Esophagus muscularis mucosa (tissue), 4 donors: ENCODE results near the gene DTX3. TPM values are rescaled to one million over a fixed set of nuclear protein-coding genes. Genes with fewer than 3 reads are reported as not detected.
A peak's percentile ranks its signal among the peaks of the same experiment; 100 is the strongest.

Source experiments
- DNase-seq: peaks from one replicate; pipeline ENCODE4 v3.0.0-alpha.2; 2017; ENCODE audit errors: extremely low spot score
- H3K27ac ChIP-seq, 4 donors: fragments of 200-600 bp; sonication (generic); replicated peaks in 1 of 4; 1 replicate in 3 of 4; 2 replicates in 1 of 4; pipeline ENCODE4 v1.5.1; 2016 to 2019; ENCODE audit warnings: mild to moderate bottlenecking in 1 of 4
- H3K27me3 ChIP-seq, 4 donors: fragments of 200-600 bp; sonication (generic); one replicate each; pipeline versions ENCODE4 v1.5.1 to v1.6.0; 2016 to 2019
- H3K36me3 ChIP-seq, 4 donors: fragments of 200-600 bp; sonication (generic); one replicate each; pipeline ENCODE4 v1.5.1; 2016 to 2019
- H3K4me1 ChIP-seq, 4 donors: fragments of 200-600 bp; sonication (generic); one replicate each; pipeline ENCODE4 v1.5.1; 2016 to 2019
- H3K4me3 ChIP-seq, 4 donors: fragments of 200-600 bp; sonication (generic); 1 replicate in 2 of 4; 2 replicates in 2 of 4; pipeline ENCODE4 v1.5.1; 2016 to 2019; ENCODE audit warnings: mild to moderate bottlenecking in 4 of 4, moderate library complexity in 1 of 4
- H3K9me3 ChIP-seq, 4 donors: fragments of 200-600 bp; sonication (generic); 1 replicate in 3 of 4; 2 replicates in 1 of 4; pipeline ENCODE4 v1.5.1; 2016 to 2019
- EP300 ChIP-seq: sonication (generic); formaldehyde crosslinking; IDR thresholded peaks from one replicate; pipeline ENCODE4 v1.6.1; 2017; ENCODE audit warnings: antibody characterized with exemption
- POLR2A ChIP-seq: fragments of 450-650 bp; IDR thresholded peaks from one replicate; pipeline ENCODE4 v1.6.1; 2017; ENCODE audit warnings: antibody characterized with exemption, moderate library complexity, mild to moderate bottlenecking, low read depth
- POLR2AphosphoS5 ChIP-seq, 2 donors: sonication (generic); formaldehyde crosslinking; IDR thresholded peaks; one replicate each; pipeline ENCODE4 v1.6.1; 2017; ENCODE audit warnings: antibody characterized with exemption in 2 of 2
- WGBS: methylation state at CpG from one replicate; pipeline ENCODE4 v1.1.5; 2018; 5-methylcytosine and 5-hydroxymethylcytosine counted together
- intact Hi-C: fragments of 100-400 bp; cut with DNase I; formaldehyde crosslinking; loops from one replicate; pipeline ENCODE4 v1.15.1; 2023
- total RNA-seq, 4 donors: library from RNA; depleted of rRNA; stranded (reverse); fragments of >200 nt; gene quantifications; one replicate each; pipeline versions ENCODE4 v1.1.0 to v1.2.1, GENCODE V29; 2016
- TF ChIP-seq, protein P1 (sequence below), 3 experiments: fragments of 200-600 bp in 2 of 3; fragments of 450-650 bp in 1 of 3; sonication (generic) in 2 of 3; IDR thresholded peaks; one replicate each; pipeline ENCODE4 v1.5.1; 2017 to 2019; ENCODE audit warnings: antibody characterized with exemption in 3 of 3, mild to moderate bottlenecking in 2 of 3, moderate library complexity in 1 of 3

DTX3 gene
- total RNA-seq, 4 donors from 2014 or later = 39.0 to 68.6 (median 46.8) TPM

GRCh38 chr12:57620245-57620935 lies 15.8 kb downstream of the DTX3 start:
- 64% methylated on average over 4 of the region's 13 CpGs for WGBS
- Histone ChIP-seq H3K9me3 (no peaks in the 10 kb centered on the region), H3K4me1 (peaks cover 28 to 47% (median 34%) of the 10 kb centered on the region in 4 donors), H3K27me3 (peaks cover 0 to 31% (median 4%) of the 10 kb centered on the region in 4 donors), H3K4me3 (peak overlapping the region in 2 of 4 donors; percentile 48 to 50), H3K27ac (no peak overlapping the region), H3K36me3 (peaks cover 6 to 43% (median 19%) of the 10 kb centered on the region in 4 donors)
- no peak for TF ChIP-seq EP300
- TF ChIP-seq, protein P1, sequence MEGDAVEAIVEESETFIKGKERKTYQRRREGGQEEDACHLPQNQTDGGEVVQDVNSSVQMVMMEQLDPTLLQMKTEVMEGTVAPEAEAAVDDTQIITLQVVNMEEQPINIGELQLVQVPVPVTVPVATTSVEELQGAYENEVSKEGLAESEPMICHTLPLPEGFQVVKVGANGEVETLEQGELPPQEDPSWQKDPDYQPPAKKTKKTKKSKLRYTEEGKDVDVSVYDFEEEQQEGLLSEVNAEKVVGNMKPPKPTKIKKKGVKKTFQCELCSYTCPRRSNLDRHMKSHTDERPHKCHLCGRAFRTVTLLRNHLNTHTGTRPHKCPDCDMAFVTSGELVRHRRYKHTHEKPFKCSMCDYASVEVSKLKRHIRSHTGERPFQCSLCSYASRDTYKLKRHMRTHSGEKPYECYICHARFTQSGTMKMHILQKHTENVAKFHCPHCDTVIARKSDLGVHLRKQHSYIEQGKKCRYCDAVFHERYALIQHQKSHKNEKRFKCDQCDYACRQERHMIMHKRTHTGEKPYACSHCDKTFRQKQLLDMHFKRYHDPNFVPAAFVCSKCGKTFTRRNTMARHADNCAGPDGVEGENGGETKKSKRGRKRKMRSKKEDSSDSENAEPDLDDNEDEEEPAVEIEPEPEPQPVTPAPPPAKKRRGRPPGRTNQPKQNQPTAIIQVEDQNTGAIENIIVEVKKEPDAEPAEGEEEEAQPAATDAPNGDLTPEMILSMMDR (IDR thresholded peaks at IDR 0.05) = no peak
- TF ChIP-seq POLR2AphosphoS5 (IDR thresholded peaks at IDR 0.05) = no peak
- TF ChIP-seq POLR2A = no peak
- no peak for DNase-seq
- intact Hi-C loops = no loop called here

- DNase-seq = no peak
- peaks cover 0 to 38% (median 4%) of the 10 kb centered on the region in 4 donors for H3K27me3 ChIP-seq
- intact Hi-C loops = loop anchor here (1.0 kb wide), 1 partner anchor 38 kb away; no protein-coding TSS in a partner anchor
- H3K4me1 ChIP-seq = peaks cover 22 to 42% (median 29%) of the 10 kb centered on the region in 4 donors
- TF ChIP-seq POLR2AphosphoS5 (IDR thresholded peaks at IDR 0.05) = no peak
- no peak for TF ChIP-seq EP300
- TF ChIP-seq POLR2A = no peak
- TF ChIP-seq, protein P1 (IDR thresholded peaks at IDR 0.05) = no peak
- peaks cover 1 to 43% (median 18%) of the 10 kb centered on the region in 4 donors for H3K36me3 ChIP-seq
- no peak overlapping the region for H3K27ac ChIP-seq
- 33% methylated on average over 25 of the region's 42 CpGs for WGBS
- H3K9me3 ChIP-seq = no peaks in the 10 kb centered on the region
- H3K4me3 ChIP-seq = peak overlapping the region; percentile 43 to 59 (median 49)
These were observed 16.4 kb downstream of the DTX3 start for GRCh38 chr12:57620936-57621496.

DNA sequence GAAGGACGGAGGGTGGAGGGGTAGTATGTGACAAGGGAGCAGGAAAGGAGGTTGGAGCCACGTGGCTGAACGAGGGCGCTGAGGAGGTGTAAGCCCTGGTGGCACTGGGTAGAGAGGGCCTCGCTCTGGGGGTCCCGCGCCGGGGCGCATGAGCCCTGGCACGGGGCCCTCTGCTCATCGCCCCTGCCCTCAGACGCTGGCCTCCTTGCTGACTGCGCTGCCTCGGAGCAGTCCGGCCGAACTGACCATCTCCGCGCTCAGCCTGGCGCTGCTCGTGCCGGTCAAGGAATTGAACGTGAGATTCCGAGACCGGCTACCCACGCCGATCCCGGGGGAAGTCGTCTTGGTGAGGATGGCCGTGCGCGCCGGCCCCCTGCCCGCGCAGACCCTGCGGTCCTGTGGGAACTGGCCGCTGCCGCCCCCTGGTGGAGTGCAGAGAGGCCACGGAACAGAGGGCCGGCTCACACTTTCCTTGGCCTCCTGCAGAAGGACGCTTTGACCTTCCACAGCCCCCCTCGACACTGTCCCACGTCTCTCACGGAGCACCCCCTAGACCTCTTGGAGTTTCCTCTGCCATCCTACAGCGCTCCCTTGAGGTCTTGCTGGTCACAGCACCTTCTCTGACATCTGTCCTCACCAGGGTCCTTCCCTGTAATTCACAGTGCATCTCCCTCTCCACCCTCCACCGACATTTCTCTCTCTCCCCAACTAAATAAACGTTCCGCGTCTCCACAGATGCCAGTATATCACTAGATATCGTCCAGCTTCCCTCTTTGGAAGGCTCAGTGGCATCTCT lies 17.1 kb downstream of the DTX3 start:
- no peaks in the 10 kb centered on the region for H3K9me3 ChIP-seq
- peaks cover 0 to 43% (median 18%) of the 10 kb centered on the region in 4 donors for H3K36me3 ChIP-seq
- 3% methylated on average over 47 of the region's 49 CpGs for WGBS
- TF ChIP-seq EP300 = no peak
- TF ChIP-seq POLR2A = no peak
- TF ChIP-seq, protein P1 (IDR thresholded peaks at IDR 0.05) = peak; percentile 91 to 94 (median 93)
- peak; percentile 39 to 44 for TF ChIP-seq POLR2AphosphoS5 (IDR thresholded peaks at IDR 0.05)
- intact Hi-C loops = loop anchor here (1.0 kb wide), 1 partner anchor 38 kb away; no protein-coding TSS in a partner anchor
- peak overlapping the region; percentile 43 to 59 (median 49) for H3K4me3 ChIP-seq
- H3K4me1 ChIP-seq = peaks cover 20 to 42% (median 28%) of the 10 kb centered on the region in 4 donors
- no peak for DNase-seq
- H3K27ac ChIP-seq = no peak overlapping the region
- peaks cover 0 to 44% (median 4%) of the 10 kb centered on the region in 4 donors for H3K27me3 ChIP-seq

GRCh38 chr12:57622293-57623245 lies 17.9 kb downstream of the DTX3 start:
- peaks cover 0 to 53% (median 4%) of the 10 kb centered on the region in 4 donors for H3K27me3 ChIP-seq
- H3K9me3 ChIP-seq = no peaks in the 10 kb centered on the region
- intact Hi-C loops = no loop called here
- H3K27ac ChIP-seq = no peak overlapping the region
- TF ChIP-seq EP300 (no peak), POLR2AphosphoS5 (IDR thresholded peaks at IDR 0.05) (no peak), POLR2A (no peak)
- TF ChIP-seq, protein P1 (IDR thresholded peaks at IDR 0.05) = no peak
- peaks cover 18 to 48% (median 30%) of the 10 kb centered on the region in 4 donors for H3K4me1 ChIP-seq
- no peak overlapping the region for H3K4me3 ChIP-seq
- peaks cover 0 to 36% (median 15%) of the 10 kb centered on the region in 4 donors for H3K36me3 ChIP-seq
- WGBS = 89% methylated on average over 9 of the region's 9 CpGs
- no peak for DNase-seq
